A549 (cell line): ENCODE results near the gene RNF214. TPM values are rescaled to one million over a fixed set of nuclear protein-coding genes. Genes with fewer than 3 reads are reported as not detected.

Experiments used
- ATAC-seq, 2 experiments: fragments of 200-7000 bp in 1 of 2; fragments of >200 bp in 1 of 2; cut with Nextera tagmentation in 1 of 2; cut with Tn5 transposase in 1 of 2; 3 replicates each; pipeline versions ENCODE4 v1.8.0 to v1.9.1; 2018 to 2020; ENCODE audit warnings: mild to moderate bottlenecking in 1 of 2, moderate library complexity in 1 of 2
- CTCF ChIA-PET: fragments of 300-600 bp; sonication (Branson Sonifier 250); formaldehyde crosslinking; extraction: SDS; loops from one replicate; lab custom pipeline; 2021; ENCODE audit warnings: antibody characterized with exemption, inconsistent platforms; lab: Yijun Ruan, JAX
- POLR2A ChIA-PET: fragments of 350-600 bp; formaldehyde crosslinking; extraction: SDS; loops from one replicate; lab custom pipeline; 2021; ENCODE audit warnings: antibody characterized with exemption, inconsistent platforms; lab: Yijun Ruan, JAX
- DNase-seq, 2 experiments: peaks; one replicate each; pipeline versions ENCODE4 v3.0.0 to v3.0.0-alpha.2; 2011 to 2016; ENCODE audit warnings: low read depth in 1 of 2, low spot score in 1 of 2
- FAIRE-seq: peaks from 2 replicates; lab custom pipeline; 2011; peaks lifted over from hg19 to GRCh38; lab: Jason Lieb, UNC
- H3K27ac ChIP-seq, 2 experiments: fragments of >200 bp; sonication (Bioruptor Twin); formaldehyde crosslinking; 3 replicates each; pipeline ENCODE4 v1.5.1; 2016 to 2017
- H3K4me1 ChIP-seq: fragments of >200 bp; sonication (Bioruptor Twin); formaldehyde crosslinking; 3 replicates; pipeline ENCODE4 v1.6.1; 2016
- H3K4me2 ChIP-seq: fragments of >200 bp; sonication (Bioruptor Twin); formaldehyde crosslinking; 3 replicates; pipeline ENCODE4 v1.6.1; 2016
- H3K4me3 ChIP-seq: fragments of >200 bp; sonication (Bioruptor Twin); formaldehyde crosslinking; 3 replicates; pipeline ENCODE4 v1.5.1; 2016
- H3K9me3 ChIP-seq: fragments of >200 bp; sonication (Bioruptor Twin); formaldehyde crosslinking; 3 replicates; pipeline ENCODE4 v1.6.1; 2016
- CBX2 ChIP-seq: fragments of 200-600 bp; sonication (generic); IDR thresholded peaks from 2 replicates; pipeline ENCODE4 v1.6.1; 2016; ENCODE audit warnings: low read depth, mild to moderate bottlenecking, borderline replicate concordance
- CBX8 ChIP-seq: fragments of 200-600 bp; sonication (generic); IDR thresholded peaks from 2 replicates; pipeline ENCODE4 v1.6.1; 2016
- CHD4 ChIP-seq: fragments of 200-600 bp; sonication (generic); IDR thresholded peaks from 2 replicates; pipeline ENCODE4 v1.6.1; 2016; ENCODE audit warnings: antibody characterized with exemption, mild to moderate bottlenecking, borderline replicate concordance
- FOSB ChIP-seq: fragments of 250-450 bp; sonication (Bioruptor Pico); IDR thresholded peaks from 2 replicates; pipeline ENCODE4 v1.5.0; 2020; ENCODE audit warnings: mild to moderate bottlenecking, moderate library complexity
- HMGXB4 ChIP-seq: fragments of 250-450 bp; sonication (Bioruptor Pico); IDR thresholded peaks from 2 replicates; pipeline ENCODE4 v1.5.0; 2021; ENCODE audit warnings: mild to moderate bottlenecking, moderate library complexity, borderline replicate concordance
- HOXA7 ChIP-seq: fragments of 250-450 bp; sonication (Bioruptor Pico); IDR thresholded peaks from 2 replicates; pipeline ENCODE4 v1.5.0; 2020; ENCODE audit warnings: mild to moderate bottlenecking, moderate library complexity
- KDM1A ChIP-seq: fragments of 200-600 bp; sonication (generic); IDR thresholded peaks from 2 replicates; pipeline ENCODE4 v1.6.1; 2016; ENCODE audit warnings: low read depth, mild to moderate bottlenecking
- KDM5A ChIP-seq: fragments of 200-600 bp; sonication (generic); IDR thresholded peaks from 2 replicates; pipeline ENCODE4 v1.6.1; 2016; ENCODE audit warnings: antibody characterized with exemption, mild to moderate bottlenecking
- NFE2L2 ChIP-seq: fragments of 150-350 bp; conservative IDR thresholded peaks from 2 replicates; pipeline ENCODE4 v1.6.1; 2014; ENCODE audit warnings: low read length
- PHF8 ChIP-seq: fragments of 200-600 bp; sonication (generic); IDR thresholded peaks from 2 replicates; pipeline ENCODE4 v1.6.1; 2016; ENCODE audit warnings: low read depth, mild to moderate bottlenecking, antibody characterized with exemption, moderate library complexity, borderline replicate concordance
- RAD21 ChIP-seq, 2 experiments: fragments of >200 bp in 1 of 2; sonication (Bioruptor Twin) in 1 of 2; formaldehyde crosslinking in 1 of 2; IDR thresholded peaks in 1 of 2; conservative IDR thresholded peaks in 1 of 2; 2 replicates in 1 of 2; 3 replicates in 1 of 2; pipeline ENCODE4 v1.6.1; 2012 to 2018; ENCODE audit warnings: inconsistent platforms in 1 of 2
- REST ChIP-seq: fragments of 200-600 bp; sonication (generic); IDR thresholded peaks from 2 replicates; pipeline ENCODE4 v1.6.1; 2016; ENCODE audit warnings: antibody characterized with exemption, mild to moderate bottlenecking, moderate library complexity
- RNF2 ChIP-seq: fragments of 200-600 bp; sonication (generic); IDR thresholded peaks from 2 replicates; pipeline ENCODE4 v1.6.1; 2016; ENCODE audit warnings: low read depth, mild to moderate bottlenecking, antibody characterized with exemption, moderate library complexity, borderline replicate concordance
- ZNF302 ChIP-seq: fragments of 250-450 bp; sonication (Bioruptor Pico); IDR thresholded peaks from 2 replicates; pipeline ENCODE4 v1.9.0; 2021; ENCODE audit warnings: inconsistent platforms, mild to moderate bottlenecking, moderate library complexity
- WGBS: methylation state at CpG from one replicate; pipeline ENCODE4 v1.1.6; 2017; ENCODE audit errors: missing lambda C conversion rate; 5-methylcytosine and 5-hydroxymethylcytosine counted together
- polyA plus RNA-seq, 4 experiments: library from polyadenylated mRNA; depleted of rRNA in 3 of 4; stranded (reverse); fragments of >200 nt; fragmentation: RNase III in 1 of 4; extraction: RNeasy Plus Mini Kit Qiagen cat#74134 plus additional on column Dnase treatment in 1 of 4; gene quantifications; 2 replicates in 3 of 4; 3 replicates in 1 of 4; pipeline ENCODE4 v1.2.3, GENCODE V29; 2011 to 2017

RNF214 gene
- polyA plus RNA-seq, 2 of the 4 experiments (the other 2 are of a cell fraction): 11.0 to 15.9 TPM

- ChIA-PET POLR2A (no interaction called here), CTCF (interaction anchor here (0.6 to 2.2 kb wide), 4 partner anchors 8 to 33 kb away, joined by 3 to 9 read pairs (median 7); no protein-coding TSS in a partner anchor)
- 87% methylated on average over 11 of the region's 15 CpGs for WGBS
- Histone ChIP-seq H3K4me2 (no peak overlapping the region), H3K4me1 (peaks cover 6% of the 10 kb centered on the region), H3K27ac (no peak overlapping the region), H3K9me3 (no peaks in the 10 kb centered on the region), H3K4me3 (no peak overlapping the region)
- TF ChIP-seq HMGXB4 (no peak), FOSB (CRISPR knock-in tag) (no peak), HOXA7 (CRISPR knock-in tag) (no peak), PHF8 (no peak), CHD4 (no peak), ZNF302 (CRISPR knock-in tag) (no peak), CBX8 (no peak), KDM5A (no peak), KDM1A (no peak)
- no peak for FAIRE-seq
- DNase-seq: no peak
- no peak for ATAC-seq
These were observed 39.1 kb upstream of the RNF214 start for GRCh38 chr11:117193130-117194020.

- H3K4me2 ChIP-seq: no peak overlapping the region
- TF ChIP-seq HMGXB4: no peak
- no peak for TF ChIP-seq REST
- TF ChIP-seq RNF2: no peak
- TF ChIP-seq RAD21 (conservative IDR thresholded peaks at IDR 0.05 in 1 of 2, IDR thresholded peaks at IDR 0.05 in 1 of 2): no peak
- no peak for TF ChIP-seq CBX2
- no peak for TF ChIP-seq CHD4
- TF ChIP-seq NFE2L2: no peak
- ChIA-PET CTCF (interaction anchor here (0.6 to 2.2 kb wide), 3 partner anchors 9 to 32 kb away, joined by 6 to 9 read pairs (median 8); no protein-coding TSS in a partner anchor), POLR2A (no interaction called here)
- FAIRE-seq (no peak), DNase-seq (no peak), ATAC-seq (no peak)
- no peak overlapping the region for H3K27ac ChIP-seq
- H3K9me3 ChIP-seq: no peaks in the 10 kb centered on the region
- no peak overlapping the region for H3K4me3 ChIP-seq
- peaks cover 15% of the 10 kb centered on the region for H3K4me1 ChIP-seq
- WGBS: 78% methylated on average over 5 of the region's 5 CpGs
These were observed 38.2 kb upstream of the RNF214 start for GRCh38 chr11:117194267-117194666.
